Measurements from ENCODE around the gene DDX54.

Gene DDX54

DNA sequence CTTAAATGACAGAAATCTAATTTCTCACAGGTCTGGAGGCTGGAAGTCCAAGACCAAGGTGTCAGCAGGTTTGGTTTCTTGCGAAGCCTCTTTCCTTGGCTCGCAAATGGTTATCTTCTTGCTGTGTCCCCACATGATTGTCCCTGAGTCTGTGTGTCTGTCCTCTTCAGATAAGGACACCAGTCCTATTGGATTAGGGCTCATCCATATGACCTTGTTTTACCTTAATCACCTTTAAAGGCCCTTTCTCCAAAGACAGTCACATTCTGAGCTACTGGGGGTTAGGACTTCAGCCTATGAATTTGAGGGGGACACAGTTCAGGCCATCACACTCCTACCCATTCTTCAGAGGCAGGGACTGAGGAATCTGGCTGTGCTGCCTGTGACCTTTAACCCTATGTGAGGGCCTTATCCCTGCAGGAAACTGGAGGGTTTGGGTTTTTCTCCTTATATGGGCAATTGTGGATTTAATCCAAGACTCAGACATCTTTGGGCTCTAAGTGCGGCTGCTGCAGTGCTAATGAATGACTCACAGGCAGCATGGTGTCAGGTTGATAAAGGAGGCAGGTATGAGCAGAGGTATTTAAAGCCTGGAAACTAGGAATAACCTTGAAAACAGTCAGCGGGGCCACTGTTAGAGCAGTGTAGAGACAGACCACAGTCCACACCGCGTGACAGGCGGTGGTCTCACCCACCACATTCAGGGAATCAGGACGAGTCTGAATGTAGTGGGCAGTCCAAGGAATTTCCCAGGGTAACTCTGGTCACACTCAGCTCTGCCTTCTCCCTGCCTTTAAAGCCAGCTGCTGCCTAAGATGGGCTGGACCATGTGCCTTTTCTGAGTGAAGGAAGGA is 46.2 kb upstream of the DDX54 start:
- in situ Hi-C loops (cut with MboI; ENCODE audit: low sequenced_read_pairs, unreplicated experiment): no loop called here
- TF ChIP-seq, protein P1, sequence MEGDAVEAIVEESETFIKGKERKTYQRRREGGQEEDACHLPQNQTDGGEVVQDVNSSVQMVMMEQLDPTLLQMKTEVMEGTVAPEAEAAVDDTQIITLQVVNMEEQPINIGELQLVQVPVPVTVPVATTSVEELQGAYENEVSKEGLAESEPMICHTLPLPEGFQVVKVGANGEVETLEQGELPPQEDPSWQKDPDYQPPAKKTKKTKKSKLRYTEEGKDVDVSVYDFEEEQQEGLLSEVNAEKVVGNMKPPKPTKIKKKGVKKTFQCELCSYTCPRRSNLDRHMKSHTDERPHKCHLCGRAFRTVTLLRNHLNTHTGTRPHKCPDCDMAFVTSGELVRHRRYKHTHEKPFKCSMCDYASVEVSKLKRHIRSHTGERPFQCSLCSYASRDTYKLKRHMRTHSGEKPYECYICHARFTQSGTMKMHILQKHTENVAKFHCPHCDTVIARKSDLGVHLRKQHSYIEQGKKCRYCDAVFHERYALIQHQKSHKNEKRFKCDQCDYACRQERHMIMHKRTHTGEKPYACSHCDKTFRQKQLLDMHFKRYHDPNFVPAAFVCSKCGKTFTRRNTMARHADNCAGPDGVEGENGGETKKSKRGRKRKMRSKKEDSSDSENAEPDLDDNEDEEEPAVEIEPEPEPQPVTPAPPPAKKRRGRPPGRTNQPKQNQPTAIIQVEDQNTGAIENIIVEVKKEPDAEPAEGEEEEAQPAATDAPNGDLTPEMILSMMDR (IDR thresholded peaks at IDR 0.05; ENCODE audit: borderline replicate concordance, control extremely low read depth, extremely low read depth, insufficient read depth, missing control alignments): no peak
- no peak for DNase-seq (ENCODE audit: low spot score)

DNA sequence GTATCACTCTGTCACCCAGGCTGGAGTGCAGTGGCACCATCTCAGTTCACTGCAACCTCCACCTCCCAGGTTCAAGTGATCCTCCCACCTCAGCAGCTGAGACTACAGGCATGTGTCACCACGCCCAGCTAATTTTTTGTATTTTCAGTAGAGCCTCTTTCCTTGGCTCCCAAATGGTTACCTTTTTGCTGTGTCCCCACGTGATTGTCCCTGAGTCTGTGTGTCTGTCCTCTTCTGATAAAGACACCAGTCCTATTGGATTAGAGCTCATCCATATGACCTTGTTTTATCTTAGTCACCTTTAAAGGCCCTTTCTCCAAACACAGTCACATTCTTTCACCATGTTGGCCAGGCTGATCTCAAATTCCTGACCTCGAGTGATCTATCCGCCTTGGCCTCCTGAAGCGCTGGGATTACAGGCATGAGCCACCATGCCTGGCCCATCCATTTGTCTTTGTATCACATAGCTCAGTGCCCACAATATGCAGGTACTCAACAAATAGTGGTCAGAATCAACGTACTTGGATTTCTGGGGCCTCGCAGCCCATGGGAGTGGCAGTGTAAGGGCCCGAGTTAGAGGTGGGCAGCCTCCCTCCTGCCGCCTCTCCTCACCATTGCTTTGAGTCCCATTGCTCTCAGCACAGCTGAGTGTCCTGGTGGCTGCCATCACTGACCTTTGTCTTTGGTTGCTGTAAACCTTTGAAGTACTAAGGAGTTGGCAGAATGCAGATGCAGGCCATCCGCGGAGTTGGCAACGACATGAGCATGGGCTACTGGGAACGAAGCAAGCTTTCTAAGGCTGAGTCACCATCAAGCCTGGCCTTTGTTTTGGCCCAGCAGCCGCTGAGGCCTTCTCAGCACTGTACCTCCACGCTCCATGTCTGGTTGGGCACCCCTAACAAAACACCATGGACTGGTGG is 45.3 kb upstream of the DDX54 start:
- no peak for DNase-seq (ENCODE audit: low spot score)
- TF ChIP-seq, protein P1 (IDR thresholded peaks at IDR 0.05; ENCODE audit: borderline replicate concordance, control extremely low read depth, extremely low read depth, insufficient read depth, missing control alignments): no peak
- in situ Hi-C loops (cut with MboI; ENCODE audit: low sequenced_read_pairs, unreplicated experiment): no loop called here

DNA sequence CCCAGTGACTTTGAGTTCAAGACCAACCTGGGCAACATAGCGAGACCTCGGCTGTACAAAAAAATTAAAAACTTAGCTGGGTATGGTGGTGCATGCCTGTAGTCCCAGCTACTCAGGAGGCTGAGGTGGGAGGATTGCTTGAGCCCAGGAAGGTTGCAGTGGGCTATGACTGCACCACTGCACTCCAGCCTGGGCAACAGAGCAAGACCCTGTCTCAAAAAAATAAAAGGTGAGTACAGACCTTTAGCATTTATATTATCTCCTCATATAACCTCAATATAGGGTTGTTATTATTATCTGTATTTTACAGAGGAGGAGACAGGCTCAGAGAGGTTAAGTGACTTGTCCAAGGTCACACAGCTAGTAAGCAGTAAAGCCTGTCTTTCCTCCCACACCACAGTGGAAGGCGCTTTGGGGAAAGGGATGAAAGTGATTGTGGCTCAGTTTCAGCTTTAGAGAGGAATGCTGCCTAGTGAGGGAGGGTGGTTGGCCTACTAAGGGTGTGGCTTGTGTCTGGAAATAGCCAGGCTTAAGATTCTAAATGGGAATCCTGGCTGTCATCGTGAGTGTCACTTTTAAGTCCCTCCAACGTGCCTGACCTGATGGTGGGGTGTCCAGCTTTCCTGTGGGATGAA is 43.2 kb upstream of the DDX54 start:
- DNase-seq (ENCODE audit: low spot score): no peak
- in situ Hi-C loops (cut with MboI; ENCODE audit: low sequenced_read_pairs, unreplicated experiment): no loop called here
- TF ChIP-seq, protein P1 (IDR thresholded peaks at IDR 0.05; ENCODE audit: borderline replicate concordance, control extremely low read depth, extremely low read depth, insufficient read depth, missing control alignments): no peak

DNA sequence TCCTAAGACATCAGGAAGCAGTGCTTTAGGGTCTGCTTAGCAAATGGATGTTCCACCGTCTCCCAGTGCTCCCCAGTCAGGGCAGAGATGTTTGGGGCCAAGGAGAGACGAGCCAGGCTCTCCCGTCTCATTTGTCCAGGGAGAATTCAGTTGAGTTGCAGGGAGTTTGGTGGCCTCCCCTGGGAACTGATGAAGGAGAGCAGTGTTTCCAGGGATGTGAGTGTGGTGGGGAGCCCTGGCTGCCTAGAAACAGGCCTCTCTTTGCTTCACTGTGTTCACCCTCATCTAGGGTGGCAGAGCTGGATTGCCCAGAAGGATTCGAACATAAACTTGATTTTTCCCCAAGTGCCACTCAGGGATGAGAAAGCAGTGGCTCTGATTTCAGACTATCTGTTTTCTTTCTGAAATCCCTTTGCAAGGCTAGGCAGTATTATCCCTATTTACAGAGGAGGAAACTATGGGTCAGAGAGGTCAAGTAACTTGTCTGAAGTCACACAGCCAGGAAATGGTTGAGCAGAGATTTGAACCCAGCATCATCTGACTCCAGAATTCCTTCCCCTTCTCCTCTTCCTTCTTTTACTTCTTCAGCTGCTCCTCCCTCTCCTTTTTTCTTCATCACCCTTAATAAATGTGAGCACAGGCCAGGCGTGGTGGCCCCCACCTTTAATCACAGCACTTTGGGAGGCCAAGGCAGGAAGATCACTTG is 42.6 kb upstream of the DDX54 start:
- no peak for DNase-seq (ENCODE audit: low spot score)
- in situ Hi-C loops (cut with MboI; ENCODE audit: low sequenced_read_pairs, unreplicated experiment): no loop called here
- TF ChIP-seq, protein P1 (IDR thresholded peaks at IDR 0.05; ENCODE audit: borderline replicate concordance, control extremely low read depth, extremely low read depth, insufficient read depth, missing control alignments): no peak

DNA sequence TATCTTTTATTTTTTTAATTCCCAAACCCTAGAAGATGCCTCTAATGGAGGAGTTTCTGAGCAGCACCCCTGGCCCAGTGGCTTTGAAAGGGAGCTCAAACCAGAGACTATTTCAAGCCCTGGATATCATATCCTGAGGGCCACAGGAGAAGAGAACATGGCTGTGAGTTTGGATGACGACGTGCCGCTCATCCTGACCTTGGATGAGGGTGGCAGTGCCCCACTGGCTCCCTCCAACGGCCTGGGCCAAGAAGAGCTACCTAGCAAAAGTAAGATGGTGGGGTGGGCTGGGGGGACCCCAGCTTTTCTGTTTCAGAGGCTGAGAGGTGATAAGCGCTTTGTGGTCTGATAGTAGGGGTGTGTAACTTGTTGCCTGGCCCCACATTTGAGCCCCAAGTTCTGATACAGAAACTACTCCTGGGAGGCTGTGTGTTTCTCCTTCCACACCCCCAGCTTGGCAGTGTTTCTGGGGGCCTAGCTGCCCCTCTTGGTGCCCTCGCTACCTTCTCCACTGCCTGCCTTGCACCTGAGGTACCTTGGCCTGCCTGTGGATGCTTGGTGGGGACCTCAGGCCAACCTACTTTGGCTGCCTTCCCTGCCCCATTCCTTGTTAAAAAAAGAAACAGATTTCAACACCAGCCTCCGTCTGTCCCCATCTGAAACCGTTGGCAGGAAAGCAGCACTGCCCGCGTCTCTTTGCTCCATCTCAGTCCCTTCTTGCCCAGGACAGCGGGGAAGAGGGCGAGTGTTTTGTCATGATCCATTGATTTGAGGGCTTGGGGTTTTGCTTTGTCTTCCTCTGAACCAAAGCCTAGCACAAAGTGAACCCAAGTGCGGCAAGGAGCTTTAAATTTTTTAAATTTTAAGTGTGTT is 41.7 kb upstream of the DDX54 start:
- in situ Hi-C loops (cut with MboI; ENCODE audit: low sequenced_read_pairs, unreplicated experiment): no loop called here
- no peak for DNase-seq (ENCODE audit: low spot score)
- TF ChIP-seq, protein P1 (IDR thresholded peaks at IDR 0.05; ENCODE audit: borderline replicate concordance, control extremely low read depth, extremely low read depth, insufficient read depth, missing control alignments): no peak
